Measurements from ENCODE around the gene CGN. TPM values are rescaled to one million over a fixed set of nuclear protein-coding genes. Genes with fewer than 3 reads are reported as not detected.

The CGN gene, protein sequence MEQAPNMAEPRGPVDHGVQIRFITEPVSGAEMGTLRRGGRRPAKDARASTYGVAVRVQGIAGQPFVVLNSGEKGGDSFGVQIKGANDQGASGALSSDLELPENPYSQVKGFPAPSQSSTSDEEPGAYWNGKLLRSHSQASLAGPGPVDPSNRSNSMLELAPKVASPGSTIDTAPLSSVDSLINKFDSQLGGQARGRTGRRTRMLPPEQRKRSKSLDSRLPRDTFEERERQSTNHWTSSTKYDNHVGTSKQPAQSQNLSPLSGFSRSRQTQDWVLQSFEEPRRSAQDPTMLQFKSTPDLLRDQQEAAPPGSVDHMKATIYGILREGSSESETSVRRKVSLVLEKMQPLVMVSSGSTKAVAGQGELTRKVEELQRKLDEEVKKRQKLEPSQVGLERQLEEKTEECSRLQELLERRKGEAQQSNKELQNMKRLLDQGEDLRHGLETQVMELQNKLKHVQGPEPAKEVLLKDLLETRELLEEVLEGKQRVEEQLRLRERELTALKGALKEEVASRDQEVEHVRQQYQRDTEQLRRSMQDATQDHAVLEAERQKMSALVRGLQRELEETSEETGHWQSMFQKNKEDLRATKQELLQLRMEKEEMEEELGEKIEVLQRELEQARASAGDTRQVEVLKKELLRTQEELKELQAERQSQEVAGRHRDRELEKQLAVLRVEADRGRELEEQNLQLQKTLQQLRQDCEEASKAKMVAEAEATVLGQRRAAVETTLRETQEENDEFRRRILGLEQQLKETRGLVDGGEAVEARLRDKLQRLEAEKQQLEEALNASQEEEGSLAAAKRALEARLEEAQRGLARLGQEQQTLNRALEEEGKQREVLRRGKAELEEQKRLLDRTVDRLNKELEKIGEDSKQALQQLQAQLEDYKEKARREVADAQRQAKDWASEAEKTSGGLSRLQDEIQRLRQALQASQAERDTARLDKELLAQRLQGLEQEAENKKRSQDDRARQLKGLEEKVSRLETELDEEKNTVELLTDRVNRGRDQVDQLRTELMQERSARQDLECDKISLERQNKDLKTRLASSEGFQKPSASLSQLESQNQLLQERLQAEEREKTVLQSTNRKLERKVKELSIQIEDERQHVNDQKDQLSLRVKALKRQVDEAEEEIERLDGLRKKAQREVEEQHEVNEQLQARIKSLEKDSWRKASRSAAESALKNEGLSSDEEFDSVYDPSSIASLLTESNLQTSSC
- total RNA-seq (1 to 10 TPM in 1 of 4 donors, under 1 TPM in 3; 0.33 to 1.8 (median 0.62) TPM), polyA plus RNA-seq (100 to 1,000 TPM in 2 of 3 donors, 10 to 100 TPM in 1; 91.9 to 132 (median 115) TPM)

DNA sequence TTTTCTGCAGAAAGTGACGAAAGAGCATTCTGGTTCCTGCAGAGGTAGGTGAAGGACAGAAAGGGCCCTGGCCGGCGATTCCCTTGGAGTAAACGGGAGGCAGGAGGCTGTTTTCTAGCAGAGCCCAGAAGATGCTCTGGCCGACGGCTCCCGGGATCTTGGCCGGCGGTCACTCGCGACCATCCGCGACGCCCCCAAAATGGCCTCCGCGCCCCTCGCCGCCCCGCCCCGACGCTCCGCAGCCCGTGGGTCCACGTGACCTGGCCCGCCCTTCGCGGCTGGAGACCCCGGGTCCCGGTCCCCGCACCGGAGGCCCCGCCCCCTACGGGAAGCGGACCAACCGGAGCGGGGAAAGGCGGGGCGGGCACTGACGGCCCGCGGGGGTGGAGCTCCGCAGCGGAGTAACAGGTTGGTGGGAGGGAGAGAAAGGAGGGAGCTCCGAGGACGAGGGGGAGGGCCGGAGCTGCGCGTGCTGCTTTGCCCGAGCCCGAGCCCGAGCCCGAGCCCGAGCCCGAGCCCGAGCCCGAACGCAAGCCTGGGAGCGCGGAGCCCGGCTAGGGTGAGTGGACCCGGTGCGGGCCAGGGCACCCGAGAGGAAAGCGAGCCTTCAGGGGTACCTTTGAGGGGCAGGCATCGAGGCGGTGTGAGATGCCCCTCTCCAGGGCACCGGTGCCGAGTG is at the start of gene CGN:
CGN (plus strand) TSS at position 431 of the 679 bp plus-strand sequence. CDS start 7,133 bp downstream, outside the sequence.
- Histone ChIP-seq H3K36me3 (no peaks in the 10 kb centered on the region), H3K4me3 (peak within 1 kb of the TSS; percentile 54 to 73 (median 63)), H3K9me3 (no peaks in the 10 kb centered on the region), H3K27me3 (no peaks in the 10 kb centered on the region), H3K4me1 (peaks cover 0 to 17% (median 12%) of the 10 kb centered on the region in 4 donors), H3K27ac (peak within 1 kb of the TSS; percentile 59 to 84 (median 82))
- DNase-seq: peak; percentile 92
- TF ChIP-seq POLR2A (IDR thresholded peaks at IDR 0.05) (peak in 1 of 2 donors; percentile 46), POLR2AphosphoS5 (IDR thresholded peaks at IDR 0.05) (peak in 1 of 4 donors; percentile 53)
- TF ChIP-seq, protein P1, sequence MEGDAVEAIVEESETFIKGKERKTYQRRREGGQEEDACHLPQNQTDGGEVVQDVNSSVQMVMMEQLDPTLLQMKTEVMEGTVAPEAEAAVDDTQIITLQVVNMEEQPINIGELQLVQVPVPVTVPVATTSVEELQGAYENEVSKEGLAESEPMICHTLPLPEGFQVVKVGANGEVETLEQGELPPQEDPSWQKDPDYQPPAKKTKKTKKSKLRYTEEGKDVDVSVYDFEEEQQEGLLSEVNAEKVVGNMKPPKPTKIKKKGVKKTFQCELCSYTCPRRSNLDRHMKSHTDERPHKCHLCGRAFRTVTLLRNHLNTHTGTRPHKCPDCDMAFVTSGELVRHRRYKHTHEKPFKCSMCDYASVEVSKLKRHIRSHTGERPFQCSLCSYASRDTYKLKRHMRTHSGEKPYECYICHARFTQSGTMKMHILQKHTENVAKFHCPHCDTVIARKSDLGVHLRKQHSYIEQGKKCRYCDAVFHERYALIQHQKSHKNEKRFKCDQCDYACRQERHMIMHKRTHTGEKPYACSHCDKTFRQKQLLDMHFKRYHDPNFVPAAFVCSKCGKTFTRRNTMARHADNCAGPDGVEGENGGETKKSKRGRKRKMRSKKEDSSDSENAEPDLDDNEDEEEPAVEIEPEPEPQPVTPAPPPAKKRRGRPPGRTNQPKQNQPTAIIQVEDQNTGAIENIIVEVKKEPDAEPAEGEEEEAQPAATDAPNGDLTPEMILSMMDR (IDR thresholded peaks at IDR 0.05): no peak
- WGBS, 2 donors: 0 to 1% methylated on average over 68 of the region's 68 CpGs
- intact Hi-C loops (cut with DNase I): loop anchor here (2.0 to 5.0 kb wide), 2 partner anchors 54 to 68 kb away; partner anchors contain the start of gene POGZ

DNA sequence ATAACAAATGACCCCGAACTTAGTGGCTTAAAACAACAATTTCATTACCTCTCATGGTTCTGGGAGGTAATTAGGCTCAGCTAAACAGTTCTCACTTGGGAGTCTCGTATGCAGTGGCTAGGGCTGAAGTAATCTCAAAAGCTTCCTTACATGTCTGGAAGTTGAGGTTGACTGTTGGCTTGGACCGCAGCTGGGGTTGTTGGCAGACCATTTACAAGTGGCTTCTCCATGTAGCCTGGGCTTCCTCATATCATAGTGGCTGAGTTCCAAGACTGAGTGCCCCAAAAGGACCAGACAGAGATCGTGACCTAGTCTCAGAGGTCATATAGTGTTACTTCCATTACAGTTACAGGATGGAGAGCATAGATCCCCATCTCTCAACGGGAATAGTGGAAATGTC is 49.5 kb upstream of the CGN start:
- 77 to 82% methylated on average over 5 of the region's 5 CpGs for WGBS, 2 donors
- TF ChIP-seq POLR2AphosphoS5 (IDR thresholded peaks at IDR 0.05) (no peak), EP300 (IDR thresholded peaks at IDR 0.05) (no peak), POLR2A (IDR thresholded peaks at IDR 0.05) (no peak)
- TF ChIP-seq, protein P1 (IDR thresholded peaks at IDR 0.05): no peak
- Histone ChIP-seq H3K4me1 (peaks cover 0 to 17% (median 15%) of the 10 kb centered on the region in 4 donors), H3K27me3 (no peaks in the 10 kb centered on the region), H3K36me3 (no peaks in the 10 kb centered on the region), H3K4me3 (no peak overlapping the region), H3K9me3 (no peaks in the 10 kb centered on the region), H3K27ac (no peak overlapping the region)
- DNase-seq: no peak
- intact Hi-C loops (cut with DNase I): no loop called here

DNA sequence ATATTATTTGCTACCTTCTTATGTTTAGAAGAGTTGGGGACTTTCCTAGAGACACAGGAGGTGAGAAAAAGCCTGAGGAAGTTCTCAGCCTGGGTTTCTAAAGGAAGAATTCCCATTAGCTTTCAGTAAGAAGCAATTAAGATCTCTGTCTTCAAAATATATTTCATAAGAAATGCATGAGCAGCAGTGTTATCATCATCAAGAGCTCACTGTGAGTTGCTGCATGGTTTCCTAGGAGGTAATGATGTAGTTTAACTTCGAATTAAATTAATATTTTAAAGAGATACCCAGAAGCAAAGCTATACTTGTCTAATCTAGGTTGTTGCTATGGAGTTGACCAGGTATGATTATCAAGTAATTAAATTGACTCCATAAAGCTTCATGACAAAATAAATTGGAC is 46.2 kb upstream of the CGN start:
- TF ChIP-seq, protein P1 (IDR thresholded peaks at IDR 0.05): no peak
- no peak for TF ChIP-seq EP300 (IDR thresholded peaks at IDR 0.05)
- TF ChIP-seq POLR2A (IDR thresholded peaks at IDR 0.05): no peak
- no peak for TF ChIP-seq POLR2AphosphoS5 (IDR thresholded peaks at IDR 0.05)
- intact Hi-C loops (cut with DNase I): no loop called here

More for the DNA sequence above, 46.2 kb upstream of the CGN start:
- no peak overlapping the region for H3K4me3 ChIP-seq
- no peaks in the 10 kb centered on the region for H3K9me3 ChIP-seq
- H3K36me3 ChIP-seq: no peaks in the 10 kb centered on the region
- no peak for DNase-seq
- peaks cover 0 to under 1% (median 0%) of the 10 kb centered on the region in 4 donors for H3K4me1 ChIP-seq
- WGBS, 2 donors: 46 to 63% methylated on average over 1 of the region's 1 CpG
- H3K27me3 ChIP-seq: no peaks in the 10 kb centered on the region
- H3K27ac ChIP-seq: no peak overlapping the region
